ENCODE measurements around the gene ERMAP.
"Not testable (repeated sequence)": the region's sequence is repeated elsewhere in the genome, so short reads cannot be mapped to it uniquely, and the experiment has no call there.

Gene ERMAP

DNA sequence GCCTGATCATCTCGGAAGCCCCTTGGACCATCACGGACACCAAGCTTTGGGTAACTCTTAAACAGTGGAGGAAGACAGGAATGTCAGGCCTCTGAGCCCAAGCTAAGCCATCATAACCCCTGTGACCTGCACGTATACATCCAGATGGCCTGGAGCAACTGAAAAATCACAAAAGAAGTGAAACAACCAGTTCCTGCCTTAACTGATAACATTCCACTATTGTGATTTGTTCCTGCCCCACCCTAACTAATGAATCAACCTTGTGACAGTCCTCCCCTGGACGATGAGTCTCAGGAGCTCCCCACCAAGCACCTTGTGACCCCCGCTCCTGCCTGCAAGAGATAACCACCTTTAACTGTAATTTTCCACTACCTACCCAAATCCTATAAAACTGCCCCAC lies 42.4 kb downstream of the ERMAP start:
- not testable (repeated sequence) for H3K27me3 ChIP-seq (ENCODE audit: insufficient read depth, low read length); H3K9ac ChIP-seq (ENCODE audit: low read depth, low read length); H3K27ac ChIP-seq (ENCODE audit: low read length); H3K4me1 ChIP-seq (ENCODE audit: insufficient read depth, low read length); H3K36me3 ChIP-seq (ENCODE audit: insufficient read depth, low read depth, low read length); H3K9me3 ChIP-seq (ENCODE audit: insufficient read depth, low read depth, low read length); H3K4me3 ChIP-seq (ENCODE audit: low read length)

DNA sequence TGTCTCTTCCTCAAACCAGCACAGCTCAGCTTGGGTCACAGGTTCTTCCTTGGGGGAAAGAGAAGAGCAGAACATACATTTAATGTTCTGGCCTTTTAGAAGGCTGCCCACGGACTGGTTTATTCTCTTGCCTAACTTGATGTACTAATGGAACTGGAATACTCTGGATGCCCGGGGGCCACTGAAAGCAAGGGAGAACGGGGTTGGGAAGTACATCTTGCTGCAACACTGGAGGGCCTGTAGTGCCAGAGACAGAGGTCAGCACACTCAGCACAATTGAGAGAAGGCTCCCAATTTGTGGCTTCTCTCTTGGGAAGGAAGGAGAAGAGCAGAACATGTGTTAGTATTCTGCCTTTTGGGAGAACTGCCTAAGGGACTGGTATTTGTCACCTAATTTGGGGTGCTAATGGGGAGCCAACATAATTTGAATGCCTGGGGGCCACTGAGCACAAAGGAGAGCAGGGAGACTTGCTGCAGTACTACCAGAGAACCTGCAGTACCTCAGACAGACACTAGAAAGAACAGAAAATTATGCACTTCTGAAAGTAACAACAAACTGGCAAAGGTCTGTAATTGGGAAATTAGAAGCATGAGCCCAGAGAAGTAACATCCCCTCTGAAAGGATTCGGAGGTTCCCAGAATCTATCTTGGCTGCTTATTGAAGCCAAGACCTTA lies 43.6 kb downstream of the ERMAP start:
- Histone ChIP-seq H3K36me3 (ENCODE audit: insufficient read depth, low read depth, low read length) (no peaks in the 10 kb centered on the region), H3K4me3 (ENCODE audit: low read length) (no peak overlapping the region), H3K27ac (ENCODE audit: low read length) (no peak overlapping the region), H3K4me1 (ENCODE audit: insufficient read depth, low read length) (no peaks in the 10 kb centered on the region), H3K9ac (ENCODE audit: low read depth, low read length) (no peak overlapping the region), H3K9me3 (ENCODE audit: insufficient read depth, low read depth, low read length) (peaks cover 7% of the 10 kb centered on the region), H3K27me3 (ENCODE audit: insufficient read depth, low read length) (no peaks in the 10 kb centered on the region)

DNA sequence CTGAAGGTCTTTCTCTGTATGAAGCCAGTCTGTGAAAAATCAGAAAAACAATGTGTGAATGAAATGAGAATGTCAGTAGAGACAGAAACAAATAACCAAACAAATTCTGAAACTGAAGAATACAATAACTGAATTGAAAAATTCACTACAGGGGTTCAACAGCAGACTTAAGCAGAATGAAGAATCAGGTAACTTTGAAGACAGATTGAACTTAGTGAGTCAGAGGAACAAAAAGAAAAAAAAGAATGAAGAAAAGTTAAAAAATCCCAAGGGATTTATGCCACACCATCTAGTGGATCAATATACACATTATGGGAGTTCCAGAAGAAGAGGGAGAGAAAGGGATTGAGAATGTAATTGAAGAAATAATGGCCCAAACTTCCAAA lies 44.1 kb downstream of the ERMAP start:
- Histone ChIP-seq H3K9me3 (ENCODE audit: insufficient read depth, low read depth, low read length) (peaks cover 7% of the 10 kb centered on the region), H3K27ac (ENCODE audit: low read length) (no peak overlapping the region), H3K27me3 (ENCODE audit: insufficient read depth, low read length) (no peaks in the 10 kb centered on the region), H3K9ac (ENCODE audit: low read depth, low read length) (no peak overlapping the region), H3K36me3 (ENCODE audit: insufficient read depth, low read depth, low read length) (no peaks in the 10 kb centered on the region), H3K4me1 (ENCODE audit: insufficient read depth, low read length) (no peaks in the 10 kb centered on the region), H3K4me3 (ENCODE audit: low read length) (no peak overlapping the region)

GRCh38 chr1:42866549-42866948 lies 49.6 kb downstream of the ERMAP start:
- Histone ChIP-seq H3K27ac (ENCODE audit: low read length) (no peak overlapping the region), H3K4me1 (ENCODE audit: insufficient read depth, low read length) (no peaks in the 10 kb centered on the region), H3K27me3 (ENCODE audit: insufficient read depth, low read length) (no peaks in the 10 kb centered on the region; the same call in 1 of the 2 replicates), H3K9me3 (ENCODE audit: insufficient read depth, low read depth, low read length) (no peaks in the 10 kb centered on the region; the same call in 1 of the 2 replicates), H3K4me3 (ENCODE audit: low read length) (no peak overlapping the region), H3K9ac (ENCODE audit: low read depth, low read length) (no peak overlapping the region), H3K36me3 (ENCODE audit: insufficient read depth, low read depth, low read length) (no peaks in the 10 kb centered on the region)

- H3K9me3 ChIP-seq (ENCODE audit: insufficient read depth, low read depth, low read length); H3K4me3 ChIP-seq (ENCODE audit: low read length); H3K4me1 ChIP-seq (ENCODE audit: insufficient read depth, low read length); H3K27ac ChIP-seq (ENCODE audit: low read length); H3K9ac ChIP-seq (ENCODE audit: low read depth, low read length); H3K27me3 ChIP-seq (ENCODE audit: insufficient read depth, low read length); H3K36me3 ChIP-seq (ENCODE audit: insufficient read depth, low read depth, low read length): not testable (repeated sequence)
Measured at GRCh38 chr1:42868466-42868865, 51.5 kb downstream of the ERMAP start.

- not testable (repeated sequence) for H3K36me3 ChIP-seq (ENCODE audit: insufficient read depth, low read depth, low read length); H3K9me3 ChIP-seq (ENCODE audit: insufficient read depth, low read depth, low read length); H3K9ac ChIP-seq (ENCODE audit: low read depth, low read length); H3K27ac ChIP-seq (ENCODE audit: low read length); H3K4me3 ChIP-seq (ENCODE audit: low read length); H3K27me3 ChIP-seq (ENCODE audit: insufficient read depth, low read length); H3K4me1 ChIP-seq (ENCODE audit: insufficient read depth, low read length)
Measured at GRCh38 chr1:42869254-42869653, 52.3 kb downstream of the ERMAP start.

GRCh38 chr1:42869751-42870150 lies 52.8 kb downstream of the ERMAP start:
- H3K27me3 ChIP-seq (ENCODE audit: insufficient read depth, low read length); H3K27ac ChIP-seq (ENCODE audit: low read length); H3K9me3 ChIP-seq (ENCODE audit: insufficient read depth, low read depth, low read length); H3K4me1 ChIP-seq (ENCODE audit: insufficient read depth, low read length); H3K4me3 ChIP-seq (ENCODE audit: low read length); H3K9ac ChIP-seq (ENCODE audit: low read depth, low read length); H3K36me3 ChIP-seq (ENCODE audit: insufficient read depth, low read depth, low read length): not testable (repeated sequence)

- not testable (repeated sequence) for H3K27ac ChIP-seq (ENCODE audit: low read length); H3K4me1 ChIP-seq (ENCODE audit: insufficient read depth, low read length); H3K9ac ChIP-seq (ENCODE audit: low read depth, low read length); H3K36me3 ChIP-seq (ENCODE audit: insufficient read depth, low read depth, low read length); H3K27me3 ChIP-seq (ENCODE audit: insufficient read depth, low read length); H3K4me3 ChIP-seq (ENCODE audit: low read length); H3K9me3 ChIP-seq (ENCODE audit: insufficient read depth, low read depth, low read length)
Measured at GRCh38 chr1:42873108-42873507, 56.2 kb downstream of the ERMAP start.

DNA sequence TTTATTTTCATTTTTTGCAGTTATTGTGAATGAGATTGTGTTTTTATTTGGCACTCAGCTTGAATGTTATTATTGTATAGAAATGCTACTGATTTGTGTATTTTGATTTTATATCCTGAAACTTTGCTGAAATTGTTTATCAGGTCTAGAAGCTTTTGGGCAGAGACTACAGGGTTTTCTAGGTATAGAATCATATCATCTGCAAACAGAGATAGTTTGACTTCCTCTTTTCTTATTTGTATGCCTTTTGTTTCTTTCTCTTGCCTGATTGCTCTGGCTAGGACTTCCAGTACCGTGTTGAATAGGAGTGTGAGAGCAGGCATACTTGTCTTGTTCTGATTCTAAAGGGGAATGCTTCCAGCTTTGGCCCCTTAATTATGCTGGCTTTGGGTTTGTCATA lies 56.7 kb downstream of the ERMAP start:
- H3K27ac ChIP-seq (ENCODE audit: low read length), result no peak overlapping the region
- H3K4me1 ChIP-seq (ENCODE audit: insufficient read depth, low read length), result no peaks in the 10 kb centered on the region
- H3K9ac ChIP-seq (ENCODE audit: low read depth, low read length), result no peak overlapping the region
- H3K4me3 ChIP-seq (ENCODE audit: low read length), result no peak overlapping the region
- H3K27me3 ChIP-seq (ENCODE audit: insufficient read depth, low read length), result no peaks in the 10 kb centered on the region; the same call in 1 of the 2 replicates
- H3K9me3 ChIP-seq (ENCODE audit: insufficient read depth, low read depth, low read length), result peaks cover 4% of the 10 kb centered on the region; the same call in 1 of the 2 replicates
- H3K36me3 ChIP-seq (ENCODE audit: insufficient read depth, low read depth, low read length), result no peaks in the 10 kb centered on the region

GRCh38 chr1:42876009-42876408 lies 59.1 kb downstream of the ERMAP start:
- Histone ChIP-seq H3K36me3 (ENCODE audit: insufficient read depth, low read depth, low read length) (no peaks in the 10 kb centered on the region), H3K9ac (ENCODE audit: low read depth, low read length) (no peak overlapping the region), H3K27ac (ENCODE audit: low read length) (no peak overlapping the region), H3K9me3 (ENCODE audit: insufficient read depth, low read depth, low read length) (peaks cover 4% of the 10 kb centered on the region; the same call in 1 of the 2 replicates), H3K27me3 (ENCODE audit: insufficient read depth, low read length) (no peaks in the 10 kb centered on the region), H3K4me3 (ENCODE audit: low read length) (no peak overlapping the region), H3K4me1 (ENCODE audit: insufficient read depth, low read length) (no peaks in the 10 kb centered on the region)

GRCh38 chr1:42877380-42877779 lies 60.5 kb downstream of the ERMAP start:
- no peaks in the 10 kb centered on the region for H3K36me3 ChIP-seq (ENCODE audit: insufficient read depth, low read depth, low read length)
- H3K27ac ChIP-seq (ENCODE audit: low read length), result no peak overlapping the region
- H3K4me1 ChIP-seq (ENCODE audit: insufficient read depth, low read length), result no peaks in the 10 kb centered on the region
- H3K9me3 ChIP-seq (ENCODE audit: insufficient read depth, low read depth, low read length), result peaks cover 4% of the 10 kb centered on the region; the same call in 1 of the 2 replicates
- no peak overlapping the region for H3K4me3 ChIP-seq (ENCODE audit: low read length)
- no peak overlapping the region for H3K9ac ChIP-seq (ENCODE audit: low read depth, low read length)
- H3K27me3 ChIP-seq (ENCODE audit: insufficient read depth, low read length), result no peaks in the 10 kb centered on the region

DNA sequence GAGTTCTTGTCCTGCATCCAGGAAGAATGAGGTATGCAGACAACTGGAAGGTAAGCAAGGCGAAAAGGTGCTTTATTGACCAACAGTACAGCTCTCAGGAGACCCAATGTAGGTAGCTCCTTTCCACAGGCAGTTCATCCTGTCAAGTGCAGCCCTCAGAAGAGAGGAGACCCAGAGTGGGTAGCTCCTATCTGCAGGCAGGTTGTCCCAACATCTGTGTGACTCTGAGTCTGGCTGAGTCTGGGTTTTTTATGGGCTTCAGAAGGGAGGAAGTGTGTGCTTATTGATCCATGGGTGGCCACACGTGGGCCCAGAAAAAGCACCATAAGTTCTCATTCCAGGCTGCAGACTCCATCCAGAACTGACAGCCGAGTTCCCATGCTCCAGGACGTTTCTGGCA lies 63.5 kb downstream of the ERMAP start:
- H3K36me3 ChIP-seq (ENCODE audit: insufficient read depth, low read depth, low read length), result no peaks in the 10 kb centered on the region
- H3K4me3 ChIP-seq (ENCODE audit: low read length), result no peak overlapping the region
- H3K4me1 ChIP-seq (ENCODE audit: insufficient read depth, low read length), result no peaks in the 10 kb centered on the region
- no peaks in the 10 kb centered on the region for H3K27me3 ChIP-seq (ENCODE audit: insufficient read depth, low read length)
- H3K27ac ChIP-seq (ENCODE audit: low read length), result no peak overlapping the region
- no peak overlapping the region for H3K9ac ChIP-seq (ENCODE audit: low read depth, low read length)
- no peaks in the 10 kb centered on the region for H3K9me3 ChIP-seq (ENCODE audit: insufficient read depth, low read depth, low read length)
